K562 (cell line): Measurements from ENCODE around the gene MYH11. TPM values are rescaled to one million over a fixed set of nuclear protein-coding genes. Genes with fewer than 3 reads are reported as not detected.
A peak's percentile ranks its signal among the peaks of the same experiment; 100 is the strongest.

ENCODE experiments used
- ATAC-seq: fragments of 200-7000 bp; cut with Tn5 transposase; 3 replicates; pipeline ENCODE4 v1.9.1; 2020; ENCODE audit warnings: moderate library complexity
- BruUV-seq: library from RNA; stranded (reverse); fragments of 400-500 nt; replicated peaks from 2 replicates; lab custom pipeline; 2021; lab: Mats Ljungman, UMichigan
- CTCF ChIA-PET: fragments of 300-600 bp; formaldehyde crosslinking; extraction: SDS; loops from one replicate; lab custom pipeline; 2021; ENCODE audit warnings: low intra/inter-chr PET ratio; lab: Yijun Ruan, JAX
- POLR2A ChIA-PET: fragments of 300-600, 350-650 bp; sonication (Branson Sonifier 250); formaldehyde crosslinking; extraction: SDS; loops from one replicate; lab custom pipeline; 2021; ENCODE audit warnings: antibody characterized with exemption, inconsistent platforms; lab: Yijun Ruan, JAX
- DNase-seq, 4 experiments: peaks; one replicate each; pipeline versions ENCODE4 v3.0.0 to v3.0.0-alpha.2; 2011 to 2018; ENCODE audit warnings: low spot score in 3 of 4, mixed read lengths in 3 of 4; ENCODE audit errors: extremely low read depth in 1 of 4
- FAIRE-seq: peaks from 2 replicates; lab custom pipeline; 2011; peaks lifted over from hg19 to GRCh38; lab: Jason Lieb, UNC
- H2AFZ ChIP-seq: 2 replicates; pipeline ENCODE4 v1.6.0; 2011; ENCODE audit warnings: low read depth, low read length, control low read depth, inconsistent platforms
- H3K27ac ChIP-seq: fragments of 200-600 bp; 3 replicates; pipeline ENCODE4 v1.8.0; 2011; ENCODE audit warnings: low read depth, mild to moderate bottlenecking, control low read depth, inconsistent platforms, low read length, moderate library complexity, mixed read lengths; ENCODE audit errors: extremely low read depth
- H3K27me3 ChIP-seq, 2 experiments: fragments of 300-600 bp in 1 of 2; 2 replicates in 1 of 2; 3 replicates in 1 of 2; pipeline versions ENCODE4 v1.6.0 to v1.8.0; 2011; ENCODE audit warnings: inconsistent platforms in 2 of 2, low read length in 2 of 2, mild to moderate bottlenecking in 1 of 2, mixed read lengths in 1 of 2, moderate library complexity in 1 of 2; ENCODE audit not compliant: control insufficient read depth in 2 of 2, insufficient read depth in 2 of 2
- H3K36me3 ChIP-seq: fragments of 300-600 bp; 3 replicates; pipeline ENCODE4 v1.8.0; 2011; ENCODE audit warnings: mild to moderate bottlenecking, low read length, inconsistent platforms; ENCODE audit not compliant: control insufficient read depth, insufficient read depth
- H3K4me1 ChIP-seq, 2 experiments: fragments of 200-600 bp in 1 of 2; replicated peaks in 1 of 2; 2 replicates in 1 of 2; 3 replicates in 1 of 2; pipeline versions ENCODE4 v1.5.1 to v1.8.0; 2011; ENCODE audit warnings: inconsistent platforms in 2 of 2, low read length in 2 of 2, mild to moderate bottlenecking in 1 of 2, mixed read lengths in 1 of 2, moderate library complexity in 1 of 2; ENCODE audit not compliant: control insufficient read depth in 2 of 2, insufficient read depth in 2 of 2
- H3K4me2 ChIP-seq: 2 replicates; pipeline ENCODE4 v1.6.1; 2011; ENCODE audit warnings: low read length, control low read depth, inconsistent platforms, mixed read lengths; ENCODE audit not compliant: insufficient read depth
- H3K4me3 ChIP-seq: fragments of 200-600 bp; sonication (generic), shearing (Covaris generic); 2 replicates; pipeline ENCODE4 v1.5.1; 2016; ENCODE audit warnings: control low read depth, inconsistent platforms
- H3K79me2 ChIP-seq: fragments of 200-600 bp; 3 replicates; pipeline ENCODE4 v1.8.0; 2011; ENCODE audit warnings: low read length, inconsistent platforms; ENCODE audit not compliant: control insufficient read depth, insufficient read depth
- H3K9ac ChIP-seq, 2 experiments: 2 replicates each; pipeline versions ENCODE4 v1.6.0 to v1.6.1; 2011; ENCODE audit warnings: low read depth in 2 of 2, low read length in 2 of 2, control low read depth in 1 of 2, inconsistent platforms in 1 of 2, mild to moderate bottlenecking in 1 of 2, mixed read lengths in 1 of 2; ENCODE audit not compliant: insufficient read depth in 1 of 2
- H3K9me1 ChIP-seq: one replicate; pipeline ENCODE4 v1.6.0; 2011; ENCODE audit warnings: inconsistent platforms, mild to moderate bottlenecking, low read length, moderate library complexity; ENCODE audit not compliant: control insufficient read depth, insufficient read depth
- H3K9me3 ChIP-seq: replicated peaks from 2 replicates; pipeline ENCODE4 v1.5.1; 2011; ENCODE audit warnings: low read depth, low read length, inconsistent platforms; ENCODE audit not compliant: control insufficient read depth, insufficient read depth
- H4K20me1 ChIP-seq: replicated peaks from 2 replicates; pipeline ENCODE4 v1.6.1; 2011; ENCODE audit warnings: low read length, inconsistent platforms, mixed read lengths; ENCODE audit not compliant: control insufficient read depth, insufficient read depth
- ARID3B ChIP-seq: fragments of 250-450 bp; sonication (Bioruptor Pico); IDR thresholded peaks from 2 replicates; pipeline ENCODE4 v1.4.0; 2020; ENCODE audit warnings: borderline replicate concordance
- EGR1 ChIP-seq: fragments of 450-650 bp; conservative IDR thresholded peaks from 2 replicates; pipeline ENCODE4 v1.6.1; 2017; ENCODE audit warnings: mild to moderate bottlenecking
- HNRNPUL1 ChIP-seq: fragments of 200-400 bp; formaldehyde crosslinking; IDR thresholded peaks from 2 replicates; pipeline ENCODE4 v1.6.1; 2017; ENCODE audit warnings: low read length
- SPI1 ChIP-seq: IDR thresholded peaks from 2 replicates; pipeline ENCODE4 v1.6.1; 2011; ENCODE audit warnings: low read depth, low read length, control low read depth, borderline replicate concordance
- SRF ChIP-seq, 2 experiments: fragments of 250-450, 450-650 bp in 1 of 2; sonication (Bioruptor Pico) in 1 of 2; sonication (generic) in 1 of 2; formaldehyde crosslinking; IDR thresholded peaks; 2 replicates each; pipeline versions ENCODE4 v1.5.0 to v1.5.1; 2020 to 2022; ENCODE audit warnings: mild to moderate bottlenecking in 1 of 2, missing genetic modification reagents in 1 of 2
- TGIF2 ChIP-seq: sonication (generic); formaldehyde crosslinking; IDR thresholded peaks from 2 replicates; pipeline ENCODE4 v1.8.1; 2022; ENCODE audit warnings: mild to moderate bottlenecking, missing genetic modification reagents, moderate library complexity
- XRCC3 ChIP-seq: fragments of 450-650 bp; IDR thresholded peaks from 2 replicates; pipeline ENCODE4 v1.6.1; 2017; ENCODE audit warnings: mild to moderate bottlenecking, moderate library complexity
- WGBS: fragments of 100-300 bp; shearing (Covaris generic); methylation state at CpG from one replicate; pipeline ENCODE4 v1.1.6; 2016; ENCODE audit warnings: low coverage, mixed read lengths; ENCODE audit not compliant: insufficient coverage; ENCODE audit errors: missing lambda C conversion rate; 5-methylcytosine and 5-hydroxymethylcytosine counted together
- in situ Hi-C: fragments of 300-500 bp; cut with MboI; formaldehyde crosslinking; loops from 4 replicates; pipeline ENCODE4 v1.15.0; 2018; ENCODE audit warnings: inconsistent platforms, mixed read lengths
- intact Hi-C: fragments of 100-400 bp; cut with micrococcal nuclease; formaldehyde crosslinking; loops from 2 replicates; pipeline ENCODE4 v1.14.2; 2022
- polyA plus RNA-seq, 8 experiments: library from polyadenylated mRNA; depleted of rRNA in 4 of 8; stranded (reverse) in 5 of 8; unstranded in 3 of 8; fragments of >200 nt; fragmentation: Nextera tagmentation in 2 of 8; fragmentation: Illumina TruSeq in 1 of 8; extraction: Ambion mirVana in 2 of 8; extraction: Trizol in 1 of 8; gene quantifications; 2 replicates each; pipeline versions ENCODE4 v1.2.1 to v1.2.3, GENCODE V29; 2011 to 2014; ENCODE audit warnings: inconsistent platforms in 1 of 8, missing spikeins in 1 of 8
- total RNA-seq, 7 experiments: library from RNA; depleted of rRNA in 6 of 7; stranded (reverse); fragments of >200 nt in 6 of 7; fragmentation: Illumina TruSeq in 2 of 7; extraction: Trizol in 2 of 7; gene quantifications; 2 replicates each; pipeline versions ENCODE4 v1.2.1 to v1.2.3, GENCODE V29; 2011 to 2021; ENCODE audit warnings: low replicate concordance in 1 of 7

MYH11 gene
- total and polyA plus RNA-seq, 9 of the 15 experiments (the other 6 are each of a cell fraction or from before 2014, with no cell fraction given), result 0.05 to 0.47 (median 0.08) TPM; not detected in 5

DNA sequence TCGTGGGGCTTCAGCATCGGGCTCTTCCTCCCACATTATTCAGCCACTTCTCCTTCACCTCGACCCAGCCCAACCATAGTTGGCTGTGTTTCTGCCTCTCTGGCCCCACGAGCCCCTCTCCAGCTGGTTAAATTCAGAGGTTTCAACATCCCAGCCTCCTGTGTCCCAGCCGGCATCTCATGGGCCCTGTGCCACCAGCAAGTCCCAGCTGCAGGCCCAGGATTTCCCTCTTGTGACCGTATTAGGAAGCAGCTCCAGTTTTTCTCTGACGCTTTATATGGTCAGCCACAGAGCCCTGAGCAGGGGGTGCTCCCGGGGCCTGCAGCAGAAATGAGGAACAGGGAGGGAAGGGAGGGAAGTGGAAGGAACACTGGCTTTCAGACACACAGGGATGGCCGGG lies 27.4 kb downstream of the MYH11 start:
- in situ Hi-C loops, result no loop called here
- Histone ChIP-seq H3K36me3 (no peaks in the 10 kb centered on the region), H3K4me1 (no peaks in the 10 kb centered on the region), H3K27me3 (peaks cover 11 to 48% of the 10 kb centered on the region in 2 experiments; a peak in 4 of 5 replicates), H3K9me1 (no peaks in the 10 kb centered on the region), H4K20me1 (no peaks in the 10 kb centered on the region), H3K27ac (no peak overlapping the region), H2AFZ (no peak overlapping the region), H3K9ac (no peak overlapping the region), H3K4me3 (no peak overlapping the region), H3K9me3 (no peaks in the 10 kb centered on the region), H3K79me2 (no peaks in the 10 kb centered on the region), H3K4me2 (no peak overlapping the region)
- no peak for DNase-seq
- ChIA-PET POLR2A (interaction anchor here (0.8 kb wide), 1 partner anchor 33 kb away, joined by 3 read pairs; no protein-coding TSS in a partner anchor), CTCF (no interaction called here)
- FAIRE-seq, result no peak
- peak in 1 of 2 experiments; percentile 23; a peak in 1 of 4 replicates for TF ChIP-seq SRF (CRISPR knock-in tag; IDR thresholded peaks at IDR 0.05)
- TF ChIP-seq EGR1, result no peak
- no peak for TF ChIP-seq XRCC3
- no peak for TF ChIP-seq ARID3B
- 0 out of 2 replicates have a peak, but pooled peaks have one; percentile 35 for TF ChIP-seq SPI1
- no peak for TF ChIP-seq TGIF2 (CRISPR knock-in tag)
- no peak for TF ChIP-seq HNRNPUL1
- BruUV-seq, result no TSS peak
- ATAC-seq, result no peak
- intact Hi-C loops, result no loop called here
- WGBS, result 10% methylated on average over 8 of the region's 9 CpGs
